Rectal smooth muscle tissue (tissue), 1 donor: ENCODE results near the gene CAMK2G.
A peak's percentile ranks its signal among the peaks of the same experiment; 100 is the strongest.

Experiments used
- H3K27ac ChIP-seq: one replicate; pipeline ENCODE4 v1.7.0; 2013; ENCODE audit warnings: low read depth, low read length, inconsistent platforms
- H3K27me3 ChIP-seq: one replicate; pipeline ENCODE4 v1.7.0; 2013; ENCODE audit warnings: low read length; ENCODE audit not compliant: control insufficient read depth, insufficient read depth
- H3K36me3 ChIP-seq: one replicate; pipeline ENCODE4 v1.7.0; 2013; ENCODE audit warnings: low read length; ENCODE audit not compliant: control insufficient read depth, insufficient read depth
- H3K4me1 ChIP-seq: one replicate; pipeline ENCODE4 v1.7.0; 2013; ENCODE audit warnings: low read length; ENCODE audit not compliant: control insufficient read depth, insufficient read depth
- H3K4me3 ChIP-seq: one replicate; pipeline ENCODE4 v1.7.0; 2013; ENCODE audit warnings: low read length
- H3K9ac ChIP-seq: one replicate; pipeline ENCODE4 v1.7.0; 2013; ENCODE audit warnings: low read length

Gene CAMK2G

GRCh38 chr10:73886661-73887293 lies 12.4 kb upstream of the CAMK2G start:
- H3K27me3 ChIP-seq = no peaks in the 10 kb centered on the region
- peak overlapping the region; percentile 84 for H3K27ac ChIP-seq
- H3K4me1 ChIP-seq = peaks cover 28% of the 10 kb centered on the region
- no peaks in the 10 kb centered on the region for H3K36me3 ChIP-seq
- H3K4me3 ChIP-seq = no peak overlapping the region
- no peak overlapping the region for H3K9ac ChIP-seq

- no peak overlapping the region for H3K4me3 ChIP-seq
- no peaks in the 10 kb centered on the region for H3K36me3 ChIP-seq
- H3K9ac ChIP-seq = no peak overlapping the region
- H3K4me1 ChIP-seq = peaks cover 28% of the 10 kb centered on the region
- no peaks in the 10 kb centered on the region for H3K27me3 ChIP-seq
- H3K27ac ChIP-seq = peak overlapping the region; percentile 84
These were observed 11.8 kb upstream of the CAMK2G start for GRCh38 chr10:73886085-73886529.

- Histone ChIP-seq H3K27me3 (no peaks in the 10 kb centered on the region), H3K36me3 (no peaks in the 10 kb centered on the region), H3K4me3 (no peak overlapping the region), H3K27ac (no peak overlapping the region), H3K9ac (no peak overlapping the region), H3K4me1 (peaks cover 28% of the 10 kb centered on the region)
These were observed 9.7 kb upstream of the CAMK2G start for GRCh38 chr10:73884017-73884416.

- H3K9ac ChIP-seq = no peak overlapping the region
- H3K36me3 ChIP-seq = no peaks in the 10 kb centered on the region
- H3K27ac ChIP-seq = no peak overlapping the region
- no peak overlapping the region for H3K4me3 ChIP-seq
- H3K27me3 ChIP-seq = no peaks in the 10 kb centered on the region
- H3K4me1 ChIP-seq = peaks cover 2% of the 10 kb centered on the region
These were observed 7.0 kb upstream of the CAMK2G start for GRCh38 chr10:73881221-73881919.

DNA sequence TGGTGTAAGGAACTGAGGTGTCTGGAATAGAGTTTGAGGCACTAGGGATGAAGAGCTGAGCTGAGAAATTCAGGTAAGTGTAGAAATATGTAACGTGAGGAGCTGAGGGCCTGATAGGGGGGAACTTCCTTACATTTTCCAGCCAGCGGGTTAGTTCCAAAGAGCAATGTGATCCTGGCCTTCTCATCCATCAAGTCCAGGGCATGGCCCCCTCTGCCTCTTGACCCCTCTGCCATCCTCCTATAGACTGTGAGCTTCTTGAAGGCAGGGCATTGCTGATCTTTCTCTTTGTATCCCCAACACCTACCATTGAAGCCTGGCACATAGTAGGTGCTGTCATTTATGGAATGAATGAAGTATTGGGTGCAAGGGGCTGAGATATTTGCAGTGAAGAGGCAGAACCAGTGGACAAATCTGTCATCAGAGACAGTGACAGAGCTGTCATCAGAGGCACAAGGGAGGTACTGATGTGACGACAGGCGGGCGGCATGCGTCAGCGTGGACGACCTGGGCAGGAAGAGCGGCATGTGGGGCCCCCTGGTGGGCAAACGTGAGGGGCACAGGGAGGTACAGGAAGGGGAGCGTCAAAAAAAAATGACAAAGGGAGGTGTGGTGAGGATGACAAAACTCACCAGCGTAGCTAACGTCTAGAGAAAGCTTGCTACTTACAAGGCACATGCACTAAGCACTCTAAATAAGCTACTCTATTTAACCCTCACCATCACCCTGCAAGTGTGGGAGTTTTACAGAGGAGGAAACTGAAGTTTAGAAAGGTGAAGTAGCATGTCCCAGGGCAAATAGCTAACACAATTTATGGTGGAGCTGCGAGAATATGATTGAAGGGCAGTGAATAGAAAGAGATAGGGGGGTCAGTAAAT lies 5.2 kb upstream of the CAMK2G start:
- H3K36me3 ChIP-seq = no peaks in the 10 kb centered on the region
- no peaks in the 10 kb centered on the region for H3K4me1 ChIP-seq
- H3K9ac ChIP-seq = no peak overlapping the region
- H3K27ac ChIP-seq = no peak overlapping the region
- no peak overlapping the region for H3K4me3 ChIP-seq
- no peaks in the 10 kb centered on the region for H3K27me3 ChIP-seq

DNA sequence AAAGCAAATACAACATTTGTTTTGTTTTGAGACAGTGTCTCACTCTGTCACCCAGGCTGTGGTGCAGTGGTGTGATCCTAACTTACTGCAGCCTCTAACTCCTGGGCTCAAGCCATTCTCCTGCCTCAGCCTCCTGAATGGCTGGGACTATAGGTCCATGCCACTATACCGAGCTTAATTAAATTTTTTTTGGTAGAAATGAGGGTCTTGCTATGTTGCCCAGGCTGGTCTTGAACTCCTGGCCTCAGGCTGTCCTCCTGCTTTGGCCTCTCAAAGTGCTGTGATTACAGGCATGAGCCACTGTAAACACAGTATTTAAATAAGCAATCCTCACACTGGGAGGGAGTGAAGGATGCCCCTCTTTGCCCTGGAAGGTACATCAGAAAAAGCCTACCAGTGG lies 4.0 kb upstream of the CAMK2G start:
- no peak overlapping the region for H3K27ac ChIP-seq

DNA sequence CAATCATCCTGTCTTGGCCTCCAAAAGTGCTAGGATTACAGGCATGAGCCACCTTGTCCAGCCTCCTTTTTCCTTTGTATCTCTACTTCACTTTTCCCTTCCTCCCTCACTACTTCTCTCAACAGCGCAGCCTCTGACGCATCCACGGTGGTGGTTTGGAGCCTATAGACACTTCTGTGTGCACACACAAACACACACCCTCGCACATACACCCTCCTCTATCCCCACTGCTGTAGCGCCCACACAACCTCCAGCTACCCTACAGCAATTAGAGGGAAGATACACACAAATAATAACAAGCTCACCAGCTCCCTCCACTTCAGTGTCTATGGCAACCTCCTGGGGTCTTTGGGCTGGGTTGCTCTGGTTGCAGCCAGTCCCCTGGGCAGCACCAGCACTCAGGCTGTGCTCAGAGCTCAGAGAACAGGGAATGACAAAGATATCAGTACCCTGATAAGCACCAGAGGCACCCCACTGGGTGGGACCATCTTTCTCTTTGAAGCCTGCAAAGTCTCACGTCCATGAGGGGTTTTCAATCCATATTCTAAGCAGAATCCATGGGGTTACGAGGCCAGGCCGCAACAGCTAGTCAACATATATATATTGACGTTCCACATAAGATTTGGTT lies 3.3 kb upstream of the CAMK2G start:
- no peak overlapping the region for H3K4me3 ChIP-seq
- H3K36me3 ChIP-seq = no peaks in the 10 kb centered on the region
- no peaks in the 10 kb centered on the region for H3K27me3 ChIP-seq
- no peak overlapping the region for H3K9ac ChIP-seq
- peaks cover 2% of the 10 kb centered on the region for H3K4me1 ChIP-seq
- no peak overlapping the region for H3K27ac ChIP-seq

More for the DNA sequence above, 4.0 kb upstream of the CAMK2G start:
- Histone ChIP-seq H3K4me3 (no peak overlapping the region), H3K9ac (no peak overlapping the region), H3K4me1 (no peaks in the 10 kb centered on the region), H3K36me3 (no peaks in the 10 kb centered on the region), H3K27me3 (no peaks in the 10 kb centered on the region)

- Histone ChIP-seq H3K9ac (no peak overlapping the region), H3K4me1 (peaks cover 9% of the 10 kb centered on the region), H3K27ac (no peak overlapping the region), H3K27me3 (no peaks in the 10 kb centered on the region), H3K36me3 (no peaks in the 10 kb centered on the region), H3K4me3 (no peak overlapping the region)
These were observed 2.6 kb upstream of the CAMK2G start for GRCh38 chr10:73876971-73877370.

DNA sequence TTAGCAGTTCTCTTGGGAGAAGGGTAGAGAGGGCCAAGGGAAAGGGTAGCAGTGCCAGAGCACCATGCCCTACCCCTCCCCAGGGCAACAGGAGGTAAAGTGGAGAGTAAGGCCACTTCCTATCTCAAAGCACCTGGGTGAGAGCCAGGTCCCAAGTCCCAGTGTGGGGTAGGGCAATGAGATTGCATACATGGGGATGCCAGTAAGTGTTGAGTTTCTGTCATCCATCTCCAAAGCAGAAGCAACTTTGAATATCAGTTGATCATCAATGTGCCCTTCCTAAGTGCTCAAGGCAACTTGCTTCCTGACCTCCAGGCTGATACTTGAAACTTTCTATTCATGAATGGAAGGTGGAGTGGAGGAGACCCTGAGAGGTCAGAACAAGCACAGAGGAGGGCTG lies 2.2 kb upstream of the CAMK2G start:
- Histone ChIP-seq H3K9ac (no peak overlapping the region), H3K4me1 (peaks cover 10% of the 10 kb centered on the region), H3K27me3 (no peaks in the 10 kb centered on the region), H3K36me3 (no peaks in the 10 kb centered on the region), H3K27ac (no peak overlapping the region), H3K4me3 (no peak overlapping the region)

- Histone ChIP-seq H3K27me3 (no peaks in the 10 kb centered on the region), H3K9ac (no peak overlapping the region), H3K36me3 (peaks cover 2% of the 10 kb centered on the region), H3K4me3 (no peak overlapping the region), H3K27ac (no peak overlapping the region), H3K4me1 (peaks cover 10% of the 10 kb centered on the region)
These were observed 1.8 kb upstream of the CAMK2G start for GRCh38 chr10:73876157-73876556.

DNA sequence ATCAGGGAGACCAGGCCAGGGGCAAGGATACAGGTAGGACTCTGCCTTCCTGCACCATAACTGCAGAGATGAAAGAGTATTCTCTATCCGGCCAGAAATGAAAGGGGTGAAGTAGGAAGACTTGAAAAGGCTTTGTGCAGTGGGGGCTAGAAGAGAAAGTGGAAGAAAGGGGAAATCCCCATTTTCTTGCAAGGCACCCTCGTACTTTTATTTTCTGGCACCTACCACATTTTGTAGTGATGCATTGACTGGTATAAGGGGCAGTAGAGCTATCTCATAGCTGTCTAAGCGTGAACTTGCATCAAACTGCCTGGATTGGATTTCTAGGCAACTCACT lies 752 bp upstream of the CAMK2G start:
- peak overlapping the region; percentile 73 for H3K4me3 ChIP-seq
- peaks cover 10% of the 10 kb centered on the region for H3K36me3 ChIP-seq
- H3K27me3 ChIP-seq = no peaks in the 10 kb centered on the region
- peak overlapping the region; percentile 70 for H3K27ac ChIP-seq
- no peak overlapping the region for H3K9ac ChIP-seq
- peaks cover 16% of the 10 kb centered on the region for H3K4me1 ChIP-seq

DNA sequence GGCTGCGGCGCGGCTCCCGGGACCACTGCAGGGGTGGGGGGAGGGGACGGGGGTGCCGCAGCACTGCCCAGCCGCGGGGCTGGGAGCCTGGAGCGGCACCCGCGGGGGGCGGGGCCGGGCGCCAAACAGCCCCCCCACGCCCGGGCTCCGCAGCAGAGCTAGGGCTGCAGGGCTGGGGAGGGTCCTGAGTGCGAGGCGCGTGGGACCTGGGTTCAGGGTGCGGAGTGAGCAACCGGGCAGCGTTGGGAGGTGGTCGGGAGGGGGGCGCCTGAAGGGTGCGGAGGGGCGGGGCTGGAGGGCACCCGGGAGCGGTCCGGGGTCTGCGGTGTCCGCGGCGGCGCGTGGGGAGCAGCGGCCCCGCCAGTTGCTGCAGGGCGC lies 528 bp downstream of the CAMK2G start:
- peak overlapping the region; percentile 63 for H3K4me3 ChIP-seq
- peaks cover 22% of the 10 kb centered on the region for H3K4me1 ChIP-seq
- peaks cover 14% of the 10 kb centered on the region for H3K36me3 ChIP-seq
- peak overlapping the region; percentile 79 for H3K27ac ChIP-seq
- no peaks in the 10 kb centered on the region for H3K27me3 ChIP-seq
- H3K9ac ChIP-seq = no peak overlapping the region
